Stimulated activated CD8-positive, alpha-beta memory T cell treated with anti-CD3 and anti-CD28 coated beads, Interleukin-12 subunit alpha, Interleukin-12 subunit beta, amount 100 ng/mL, for 4 hours (primary cell): ENCODE results near the gene LBP.
"Not testable (repeated sequence)": the region's sequence is repeated elsewhere in the genome, so short reads cannot be mapped to it uniquely, and the experiment has no call there.

Source experiments
- DNase-seq: peaks from one replicate; pipeline ENCODE4 v3.0.0-alpha.2; 2020; ENCODE audit warnings: low read depth

LBP gene

GRCh38 chr20:38350879-38351775 is 4.8 kb downstream of the LBP start:
- DNase-seq = no peak

DNA sequence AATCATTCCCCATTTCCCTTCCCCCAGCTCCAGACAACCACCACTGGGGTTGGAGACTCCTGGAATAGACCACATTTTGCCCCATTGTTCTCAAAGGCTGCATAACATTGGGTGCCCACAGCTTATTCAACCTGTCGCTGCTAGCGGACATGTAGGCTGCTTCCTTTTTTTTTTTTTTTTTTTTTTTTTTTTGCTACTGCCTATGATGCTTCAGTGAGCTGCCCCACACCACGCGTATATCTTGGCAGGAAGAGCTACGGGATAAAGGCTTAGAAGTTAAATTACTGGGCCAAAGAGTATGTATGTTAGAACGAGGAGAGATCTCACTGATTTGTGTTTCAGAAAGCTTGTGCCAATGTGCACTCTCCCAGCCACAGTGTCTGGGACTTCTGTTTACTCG is 7.0 kb downstream of the LBP start:
- no peak for DNase-seq

DNA sequence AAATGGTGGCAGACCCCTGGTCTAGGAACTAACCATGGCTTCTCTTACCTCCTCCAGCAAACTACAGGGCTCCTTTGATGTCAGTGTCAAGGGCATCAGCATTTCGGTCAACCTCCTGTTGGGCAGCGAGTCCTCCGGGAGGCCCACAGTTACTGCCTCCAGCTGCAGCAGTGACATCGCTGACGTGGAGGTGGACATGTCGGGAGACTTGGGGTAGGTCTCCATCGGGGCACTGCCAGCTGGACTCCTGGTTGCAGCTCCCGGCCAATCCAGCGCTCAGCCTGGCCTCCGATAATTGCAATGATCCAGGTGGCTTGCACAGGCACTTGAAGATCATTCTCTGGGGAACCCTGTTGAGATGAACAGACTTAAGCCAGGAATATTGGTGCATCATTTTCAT is 7.9 kb downstream of the LBP start:
- no peak for DNase-seq

GRCh38 chr20:38355161-38356012 is 9.1 kb downstream of the LBP start:
- DNase-seq = no peak

GRCh38 chr20:38357653-38358207 is 11.4 kb downstream of the LBP start:
- DNase-seq = no peak

DNA sequence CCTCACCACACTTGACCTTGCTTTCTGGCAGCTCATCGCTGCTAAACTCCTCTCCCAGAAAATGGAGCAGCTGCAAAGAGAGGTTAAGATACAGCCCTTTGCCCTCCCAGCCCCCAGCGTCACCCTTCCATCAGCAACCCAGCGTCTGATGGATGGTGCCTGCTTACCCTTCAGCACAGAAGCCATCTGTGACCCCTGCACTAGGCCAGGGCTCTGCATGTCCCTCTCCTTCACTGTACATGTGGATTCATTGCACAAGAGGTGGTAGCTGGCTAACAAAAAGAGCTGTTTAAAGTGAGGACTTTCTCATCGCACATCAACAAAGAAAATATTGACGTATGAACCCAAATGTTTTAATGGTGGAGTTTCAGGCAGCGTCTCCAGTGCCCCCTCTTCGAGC is 12.3 kb downstream of the LBP start:
- DNase-seq = no peak

- DNase-seq = no peak
These were observed 16.9 kb downstream of the LBP start for GRCh38 chr20:38363004-38363747.

DNA sequence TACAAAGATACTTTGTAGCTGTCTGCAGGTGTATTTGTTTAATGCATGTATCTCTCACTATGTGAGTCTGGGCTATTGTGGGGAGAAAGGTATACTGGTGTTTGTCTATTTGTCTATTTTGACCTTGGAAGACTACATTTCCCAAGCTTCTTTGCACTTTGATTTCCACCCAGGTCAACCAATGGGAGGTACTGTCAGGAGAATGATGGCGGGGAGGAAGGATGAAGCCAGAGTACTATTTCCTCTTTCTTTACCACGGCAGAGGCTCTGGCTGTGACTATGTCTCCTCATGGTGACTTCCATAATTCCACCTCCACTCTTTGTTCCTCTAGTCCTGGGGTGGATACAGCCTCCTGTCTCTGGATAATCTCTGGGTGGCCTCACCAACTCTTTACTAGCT is 23.1 kb downstream of the LBP start:
- DNase-seq = no peak

- no peak for DNase-seq
These were observed 26.5 kb downstream of the LBP start for GRCh38 chr20:38372806-38373205.

DNA sequence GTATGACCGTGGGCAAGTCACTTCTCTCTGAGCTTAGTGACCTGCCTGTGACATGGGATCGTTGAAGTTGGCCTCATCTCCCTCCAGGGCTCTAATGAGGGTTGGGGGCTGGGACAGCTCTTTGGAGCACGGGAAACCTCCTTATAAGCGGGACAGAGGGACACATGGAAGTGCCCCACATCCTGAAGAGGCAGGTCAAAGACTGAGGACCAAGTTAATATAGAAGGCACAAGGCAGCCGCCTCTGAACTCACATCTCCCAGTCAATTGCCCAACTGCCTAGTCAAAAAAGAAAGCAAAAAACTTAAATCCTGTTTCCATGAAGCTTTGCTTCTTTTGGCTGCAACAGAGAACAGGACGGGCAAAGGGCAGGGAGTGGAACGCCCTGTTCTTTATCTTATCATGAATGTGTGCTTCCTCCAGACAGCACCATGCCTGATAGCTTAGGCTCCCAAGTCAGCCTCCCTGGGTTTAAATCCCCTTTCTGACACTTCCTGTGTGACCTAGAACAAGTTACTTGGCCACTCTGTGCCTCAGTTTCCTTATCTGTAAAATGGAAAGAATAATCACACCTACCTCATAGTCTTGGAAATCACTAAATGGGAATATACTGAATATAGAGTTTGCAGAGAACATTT is 27.1 kb downstream of the LBP start:
- DNase-seq = no peak

- no peak for DNase-seq
These were observed 27.6 kb downstream of the LBP start for GRCh38 chr20:38373898-38374297.

- DNase-seq = no peak
These were observed 30.9 kb downstream of the LBP start for GRCh38 chr20:38377039-38377685.

DNA sequence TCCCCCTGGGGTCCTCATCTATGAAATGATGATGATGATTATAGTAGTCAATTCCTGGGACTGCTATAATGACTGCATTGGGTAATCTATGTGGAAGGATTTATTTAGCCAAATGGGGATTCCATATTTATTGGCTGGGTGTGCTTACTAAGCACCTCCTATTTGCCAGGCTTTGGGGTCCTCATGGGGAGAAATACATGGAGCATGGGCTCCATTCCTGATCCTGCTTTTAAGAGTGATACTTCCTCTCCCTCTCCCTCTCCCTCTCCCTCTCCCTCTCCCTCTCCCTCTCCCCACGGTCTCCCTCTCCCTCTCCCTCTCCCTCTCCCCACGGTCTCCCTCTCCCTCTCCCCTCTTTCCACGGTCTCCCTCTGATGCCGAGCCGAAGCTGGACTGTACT is 31.6 kb downstream of the LBP start:
- DNase-seq = not testable (repeated sequence)

DNA sequence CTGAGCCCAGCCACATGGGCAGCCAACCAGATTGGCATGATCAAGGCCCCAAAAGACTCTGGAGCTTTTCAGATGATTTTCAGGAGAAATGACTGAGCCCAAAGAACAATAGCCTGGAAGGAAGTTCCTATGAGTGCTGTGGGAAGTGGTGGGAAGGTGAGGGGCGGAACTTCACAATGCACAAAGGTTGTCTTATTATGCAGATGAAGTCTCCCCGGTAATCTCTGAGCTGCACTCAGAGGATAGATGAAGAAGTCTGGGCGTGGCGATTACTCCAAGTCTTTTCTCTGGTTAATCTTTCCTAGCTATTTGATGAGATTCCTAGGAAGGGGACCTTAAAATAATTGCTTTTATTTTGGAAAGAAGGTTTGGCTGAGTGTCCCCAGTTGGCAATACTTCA is 36.9 kb downstream of the LBP start:
- no peak for DNase-seq

DNA sequence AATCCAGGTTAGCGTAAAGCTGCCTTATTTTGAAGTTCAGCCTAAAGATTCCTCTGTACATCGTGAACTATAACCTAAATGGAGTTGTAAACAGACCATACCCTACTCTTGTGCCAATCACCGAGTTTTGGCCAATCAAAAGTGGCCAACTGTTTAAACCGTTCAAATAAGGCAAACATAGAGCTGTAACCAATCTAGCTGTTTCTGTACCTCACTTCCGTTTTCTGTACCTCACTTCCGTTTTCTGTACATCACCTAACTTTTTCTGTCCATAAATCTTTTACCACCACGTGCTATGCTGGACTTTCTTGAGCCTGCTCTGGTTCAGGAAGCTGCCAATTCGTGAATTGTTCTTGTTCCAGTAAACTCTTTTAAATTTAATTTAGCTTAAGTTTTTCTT is 39.7 kb downstream of the LBP start:
- no peak for DNase-seq

DNA sequence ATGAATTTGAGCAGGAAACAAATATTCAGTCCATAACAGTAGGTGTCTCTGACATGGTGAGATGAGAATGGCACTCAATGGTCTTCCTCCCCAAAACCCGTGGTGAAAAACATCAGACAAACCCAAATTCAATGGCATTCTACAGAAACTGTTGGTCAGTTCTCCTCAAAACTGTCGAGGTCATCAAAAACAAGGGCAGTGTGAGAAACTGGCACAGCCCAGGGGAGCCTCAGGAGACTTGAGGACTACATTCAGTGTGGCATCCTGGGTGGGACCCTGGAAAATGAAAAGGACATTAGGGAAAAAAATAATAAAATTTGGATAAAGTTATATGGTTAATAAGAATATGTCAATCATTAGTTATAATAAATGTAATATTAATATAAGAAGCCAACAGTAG is 40.6 kb downstream of the LBP start:
- no peak for DNase-seq

- no peak for DNase-seq
These were observed 41.7 kb downstream of the LBP start for GRCh38 chr20:38387953-38388352.

GRCh38 chr20:38392356-38392755 is 46.1 kb downstream of the LBP start:
- DNase-seq = no peak

DNA sequence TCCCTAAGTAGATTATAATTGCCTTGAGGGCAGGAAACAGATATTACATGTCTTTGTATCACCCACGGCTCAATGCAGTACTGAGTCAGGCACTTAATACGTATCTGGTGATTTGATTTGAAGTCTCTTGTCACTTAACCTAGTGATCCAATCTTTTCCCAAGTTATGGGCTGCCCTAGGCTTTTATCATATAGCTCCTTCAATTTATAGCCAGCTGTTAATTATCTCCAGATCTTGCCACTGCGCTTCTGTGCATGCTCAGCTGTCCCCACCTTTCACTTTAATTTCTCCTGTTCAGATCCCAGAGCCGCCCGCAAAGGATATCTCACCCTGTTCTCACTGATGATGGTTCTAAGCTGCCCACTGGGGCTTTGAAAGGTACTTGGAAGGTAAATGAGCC is 47.0 kb downstream of the LBP start:
- DNase-seq = no peak

DNA sequence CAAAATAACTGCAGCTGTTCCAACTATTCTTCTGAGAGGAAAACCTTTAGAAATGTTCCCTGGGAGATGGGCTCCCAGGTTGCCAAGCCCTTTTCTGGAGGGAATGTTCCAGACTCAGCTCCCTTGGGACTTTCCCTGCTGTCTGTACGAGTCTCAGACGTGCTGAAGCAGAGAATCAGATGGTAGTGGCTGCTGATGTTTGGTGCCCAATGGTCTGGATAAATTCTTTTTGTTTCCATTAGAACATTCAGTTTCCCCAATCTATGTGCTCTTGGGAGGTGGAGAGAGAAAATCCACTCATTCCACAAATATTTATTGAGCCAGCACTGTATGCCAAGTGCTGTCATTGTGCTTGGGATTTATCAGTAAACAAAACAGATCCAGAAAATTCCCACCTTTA is 48.9 kb downstream of the LBP start:
- DNase-seq = no peak

GRCh38 chr20:38395751-38396395 is 49.6 kb downstream of the LBP start:
- DNase-seq = not testable (repeated sequence)
